H9 (cell line): Measurements from ENCODE around the gene IQCE. TPM values are rescaled to one million over a fixed set of nuclear protein-coding genes. Genes with fewer than 3 reads are reported as not detected.

Source experiments
- DNase-seq: peaks from one replicate; pipeline ENCODE4 v3.0.0-alpha.2; 2017
- H2AFZ ChIP-seq: one replicate; pipeline ENCODE4 v1.6.1; 2013; ENCODE audit warnings: mild to moderate bottlenecking, low read length, control low read depth, moderate library complexity
- H2AK5ac ChIP-seq: 2 replicates; pipeline ENCODE4 v1.6.1; 2013; ENCODE audit warnings: low read length, control low read depth, mixed read lengths; ENCODE audit not compliant: insufficient read length
- H2BK120ac ChIP-seq: one replicate; pipeline ENCODE4 v1.6.1; 2013; ENCODE audit warnings: low read depth, mild to moderate bottlenecking, low read length, control low read depth, inconsistent platforms; ENCODE audit not compliant: poor library complexity, severe bottlenecking
- H2BK12ac ChIP-seq: 2 replicates; pipeline ENCODE4 v1.6.1; 2013; ENCODE audit warnings: low read length, control low read depth, mixed read lengths, low read depth; ENCODE audit not compliant: insufficient read length
- H2BK15ac ChIP-seq: 2 replicates; pipeline ENCODE4 v1.6.1; 2013; ENCODE audit warnings: low read depth, low read length, control low read depth
- H2BK20ac ChIP-seq: one replicate; pipeline ENCODE4 v1.6.1; 2013; ENCODE audit warnings: low read depth, mild to moderate bottlenecking, low read length, control low read depth, inconsistent platforms; ENCODE audit not compliant: poor library complexity, severe bottlenecking
- H2BK5ac ChIP-seq: 2 replicates; pipeline ENCODE4 v1.6.1; 2013; ENCODE audit warnings: low read length, control low read depth, mixed read lengths; ENCODE audit not compliant: insufficient read length
- H3K14ac ChIP-seq: 2 replicates; pipeline ENCODE4 v1.6.1; 2013; ENCODE audit warnings: low read length, control low read depth; ENCODE audit not compliant: insufficient read depth
- H3K18ac ChIP-seq: 2 replicates; pipeline ENCODE4 v1.6.1; 2013; ENCODE audit warnings: low read depth, mild to moderate bottlenecking, mixed read lengths, low read length, control low read depth; ENCODE audit not compliant: insufficient read length
- H3K23ac ChIP-seq: 2 replicates; pipeline ENCODE4 v1.6.1; 2013; ENCODE audit warnings: low read length, control low read depth, mixed read lengths, low read depth; ENCODE audit not compliant: insufficient read length
- H3K23me2 ChIP-seq: 2 replicates; pipeline ENCODE4 v1.6.1; 2013; ENCODE audit warnings: low read depth, mild to moderate bottlenecking, mixed read lengths, low read length, control low read depth; ENCODE audit not compliant: insufficient read length, poor library complexity, severe bottlenecking
- H3K27ac ChIP-seq: 2 replicates; pipeline ENCODE4 v1.5.1; 2013; ENCODE audit warnings: low read length, control low read depth, mixed read lengths, low read depth; ENCODE audit not compliant: insufficient read length
- H3K27me3 ChIP-seq: 2 replicates; pipeline ENCODE4 v1.6.1; 2013; ENCODE audit warnings: low read length, control low read depth, inconsistent platforms; ENCODE audit not compliant: insufficient read depth
- H3K4ac ChIP-seq: 2 replicates; pipeline ENCODE4 v1.6.1; 2013; ENCODE audit warnings: low read depth, mild to moderate bottlenecking, control low read depth, inconsistent platforms, low read length, moderate library complexity
- H3K4me1 ChIP-seq: 2 replicates; pipeline ENCODE4 v1.6.1; 2013; ENCODE audit warnings: low read length, control low read depth, inconsistent platforms; ENCODE audit not compliant: insufficient read depth
- H3K4me2 ChIP-seq: 2 replicates; pipeline ENCODE4 v1.6.1; 2013; ENCODE audit warnings: low read length, control low read depth, mixed read lengths; ENCODE audit not compliant: insufficient read length, insufficient read depth
- H3K56ac ChIP-seq: 2 replicates; pipeline ENCODE4 v1.6.1; 2013; ENCODE audit warnings: low read depth, mild to moderate bottlenecking, mixed read lengths, low read length, control low read depth; ENCODE audit not compliant: insufficient read length
- H3K79me1 ChIP-seq: 2 replicates; pipeline ENCODE4 v1.6.1; 2013; ENCODE audit warnings: low read depth, mild to moderate bottlenecking, moderate library complexity, low read length, control low read depth, inconsistent platforms; ENCODE audit not compliant: insufficient read depth, poor library complexity, severe bottlenecking
- H3K79me2 ChIP-seq: 2 replicates; pipeline ENCODE4 v1.6.1; 2013; ENCODE audit warnings: low read length, control low read depth, inconsistent platforms; ENCODE audit not compliant: insufficient read depth
- H3K9ac ChIP-seq: 2 replicates; pipeline ENCODE4 v1.6.1; 2013; ENCODE audit warnings: low read length, control low read depth, mixed read lengths; ENCODE audit not compliant: insufficient read length; ENCODE audit errors: extremely low read depth
- H3K9me3 ChIP-seq: one replicate; pipeline ENCODE4 v1.6.1; 2013; ENCODE audit warnings: low read depth, low read length, inconsistent platforms; ENCODE audit not compliant: control insufficient read depth
- H3T11ph ChIP-seq: one replicate; pipeline ENCODE4 v1.6.1; 2013; ENCODE audit warnings: mild to moderate bottlenecking, low read length, control low read depth, inconsistent platforms
- H4K20me1 ChIP-seq: one replicate; pipeline ENCODE4 v1.6.1; 2013; ENCODE audit not compliant: control insufficient read depth, insufficient read length, insufficient read depth
- H4K5ac ChIP-seq: 2 replicates; pipeline ENCODE4 v1.6.1; 2013; ENCODE audit warnings: low read depth, mild to moderate bottlenecking, mixed read lengths, low read length, control low read depth; ENCODE audit not compliant: insufficient read length
- H4K8ac ChIP-seq: replicated peaks from 2 replicates; pipeline ENCODE4 v1.6.1; 2013; ENCODE audit warnings: low read length, control low read depth, mixed read lengths, low read depth; ENCODE audit not compliant: insufficient read length
- H4K91ac ChIP-seq: 2 replicates; pipeline ENCODE4 v1.6.1; 2013; ENCODE audit warnings: low read depth, mild to moderate bottlenecking, moderate library complexity, mixed read lengths, low read length, control low read depth; ENCODE audit not compliant: insufficient read length
- H3K27ac Mint-ChIP-seq, 3 experiments: 2 replicates in 2 of 3; 3 replicates in 1 of 3; pipeline ENCODE4 v1.8.0; 2020 to 2021; ENCODE audit warnings: mixed read lengths in 3 of 3, mild to moderate bottlenecking in 1 of 3, moderate library complexity in 1 of 3
- H3K27me3 Mint-ChIP-seq: 2 replicates; pipeline ENCODE4 v1.8.0; 2021; ENCODE audit warnings: low read depth, mild to moderate bottlenecking, moderate library complexity, mixed read lengths
- H3K36me3 Mint-ChIP-seq, 3 experiments: 2 replicates in 2 of 3; 3 replicates in 1 of 3; pipeline ENCODE4 v1.8.0; 2020 to 2021; ENCODE audit warnings: low read depth in 3 of 3, mixed read lengths in 3 of 3; ENCODE audit not compliant: insufficient read depth in 1 of 3
- H3K4me1 Mint-ChIP-seq, 2 experiments: 2 replicates each; pipeline ENCODE4 v1.8.0; 2020; ENCODE audit warnings: mixed read lengths in 2 of 2
- H3K4me3 Mint-ChIP-seq, 2 experiments: 2 replicates in 1 of 2; 3 replicates in 1 of 2; pipeline ENCODE4 v1.8.0; 2020 to 2021; ENCODE audit warnings: mild to moderate bottlenecking in 2 of 2, mixed read lengths in 2 of 2, moderate library complexity in 1 of 2
- H3K9me3 Mint-ChIP-seq, 2 experiments: 2 replicates in 1 of 2; 3 replicates in 1 of 2; pipeline ENCODE4 v1.8.0; 2020; ENCODE audit warnings: mild to moderate bottlenecking in 2 of 2, mixed read lengths in 2 of 2, moderate library complexity in 1 of 2
- CTCF ChIP-seq: fragments of 200-600 bp; sonication (generic); conservative IDR thresholded peaks from 3 replicates; pipeline ENCODE4 v1.8.0; 2021; ENCODE audit warnings: antibody characterized with exemption, mild to moderate bottlenecking
- WGBS: extraction: QIAGEN DNeasy Blood & Tissue Kit; methylation state at CpG from one replicate; pipeline ENCODE4 v1.1.7; 2013; ENCODE audit warnings: missing lambda C conversion rate, low lambda C conversion rate, mixed read lengths; ENCODE audit not compliant: insufficient read length; ENCODE audit errors: extremely low coverage; 5-methylcytosine and 5-hydroxymethylcytosine counted together
- total RNA-seq: library from RNA; stranded (reverse); gene quantifications from 2 replicates; pipeline ENCODE4 v1.2.1, GENCODE V29; 2021

The IQCE gene
- total RNA-seq, 1 experiment from 2014 or later = 7.0 TPM

DNA sequence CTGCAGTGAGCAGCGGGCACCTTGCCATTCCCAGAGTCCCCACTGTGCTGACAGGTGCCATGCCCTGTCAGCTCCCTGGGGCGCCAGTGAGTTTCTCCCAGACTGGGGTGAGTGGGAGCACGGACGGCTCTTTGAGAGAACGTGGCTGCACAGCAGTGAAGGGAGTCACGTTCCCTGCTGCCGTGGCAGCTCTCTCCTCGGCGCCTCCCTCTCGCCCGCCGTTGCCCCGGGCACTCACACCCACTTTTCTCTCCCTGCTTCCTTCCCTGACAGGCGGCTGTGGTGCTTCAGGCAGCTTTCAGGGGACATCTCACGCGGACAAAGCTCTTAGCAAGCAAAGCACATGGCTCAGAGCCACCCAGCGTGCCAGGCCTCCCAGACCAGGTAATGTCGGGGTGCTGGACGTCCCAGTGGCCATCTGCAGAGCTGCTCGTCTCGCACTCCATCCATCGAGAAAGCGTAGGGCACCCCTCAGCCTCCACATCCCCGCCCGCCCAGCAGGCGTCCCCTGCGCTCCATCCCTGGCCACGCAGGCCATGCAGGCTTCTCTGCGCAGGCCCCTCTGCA is 45.9 kb downstream of the IQCE start:
- no peak overlapping the region; the same call in 1 of the 2 replicates for H3K14ac ChIP-seq
- no peak overlapping the region for H2AFZ ChIP-seq
- no peak overlapping the region for H3K23ac ChIP-seq
- no peaks in the 10 kb centered on the region for H3K9me3 ChIP-seq
- no peak overlapping the region for H3K27ac ChIP-seq
- H3K9ac ChIP-seq = no peak overlapping the region
- H4K91ac ChIP-seq = no peak overlapping the region
- Mint-ChIP-seq H3K27me3 (no peaks in the 10 kb centered on the region), H3K9me3 (no peaks in the 10 kb centered on the region), H3K4me3 (no peak overlapping the region), H3K4me1 (peaks cover 11 to 14% of the 10 kb centered on the region in 2 experiments), H3K27ac (no peak overlapping the region), H3K36me3 (no peaks in the 10 kb centered on the region; a peak in 1 of 7 replicates)
- H2BK20ac ChIP-seq = no peak overlapping the region
- H2BK15ac ChIP-seq = no peak overlapping the region
- H2BK12ac ChIP-seq = no peak overlapping the region
- no peaks in the 10 kb centered on the region for H3K23me2 ChIP-seq
- no peak overlapping the region for H3K4ac ChIP-seq
- no peak overlapping the region for H3K4me2 ChIP-seq
- no peak overlapping the region for H2BK5ac ChIP-seq
- no peak overlapping the region for H2BK120ac ChIP-seq
- no peak overlapping the region for H3K18ac ChIP-seq
- H4K5ac ChIP-seq = no peak overlapping the region
- WGBS = no CpG with 5 or more reads among the region's 29 CpGs
- H3K27me3 ChIP-seq = no peaks in the 10 kb centered on the region
- no peak overlapping the region for H3K56ac ChIP-seq
- no peak overlapping the region for H2AK5ac ChIP-seq
- no peak for DNase-seq
- no peaks in the 10 kb centered on the region for H3K79me1 ChIP-seq
- H4K8ac ChIP-seq = no peak overlapping the region
- TF ChIP-seq CTCF = no peak
- H4K20me1 ChIP-seq = peaks cover 2% of the 10 kb centered on the region
- H3K4me1 ChIP-seq = no peaks in the 10 kb centered on the region
- no peaks in the 10 kb centered on the region for H3K79me2 ChIP-seq
- H3T11ph ChIP-seq = no peak overlapping the region
